DMS53 treated with DMSO at 0.1 percent for 48 hours (cell line): ENCODE data around the gene PEX26.
"Not testable (repeated sequence)": the region's sequence is repeated elsewhere in the genome, so short reads cannot be mapped to it uniquely, and the experiment has no call there.

Experiments
- DNase-seq: peaks from one replicate; lab custom pipeline; 2025; ENCODE audit not compliant: unreplicated experiment; lab: John Stamatoyannopoulos, UW

PEX26 gene

GRCh38 chr22:18070556-18071306, 7.1 kb upstream of the PEX26 start:
- DNase-seq, result peak; percentile 61

GRCh38 chr22:18071307-18071967, 6.4 kb upstream of the PEX26 start:
- not testable (repeated sequence) for DNase-seq

- no peak for DNase-seq
These were observed 5.9 kb upstream of the PEX26 start for GRCh38 chr22:18071968-18072310.

- DNase-seq, result no peak
These were observed 4.3 kb upstream of the PEX26 start for GRCh38 chr22:18073467-18073866.

- not testable (repeated sequence) for DNase-seq
These were observed 3.9 kb upstream of the PEX26 start for GRCh38 chr22:18073927-18074326.

- DNase-seq, result no peak
These were observed 2.6 kb upstream of the PEX26 start for GRCh38 chr22:18075101-18075719.

GRCh38 chr22:18075720-18076497, 1.9 kb upstream of the PEX26 start:
- DNase-seq, result peak; percentile 70

- DNase-seq, result no peak
These were observed 627 bp upstream of the PEX26 start for GRCh38 chr22:18077087-18077638.

GRCh38 chr22:18078329-18079041, 695 bp downstream of the PEX26 start:
- peak; percentile 9 for DNase-seq

GRCh38 chr22:18079706-18080233, 2.0 kb downstream of the PEX26 start:
- DNase-seq, result no peak

- DNase-seq, result no peak
These were observed 3.6 kb downstream of the PEX26 start for GRCh38 chr22:18081416-18081815.

- DNase-seq, result no peak
These were observed 4.7 kb downstream of the PEX26 start for GRCh38 chr22:18082467-18082866.

- no peak for DNase-seq
These were observed 5.6 kb downstream of the PEX26 start for GRCh38 chr22:18083406-18083805.

GRCh38 chr22:18085188-18085587, 7.4 kb downstream of the PEX26 start:
- no peak for DNase-seq

- no peak for DNase-seq
These were observed 9.6 kb downstream of the PEX26 start for GRCh38 chr22:18087350-18087855.

GRCh38 chr22:18088825-18089568, 11.2 kb downstream of the PEX26 start:
- DNase-seq, result no peak

- no peak for DNase-seq
These were observed 12.5 kb downstream of the PEX26 start for GRCh38 chr22:18090286-18090685.

GRCh38 chr22:18091478-18091877, 13.7 kb downstream of the PEX26 start:
- no peak for DNase-seq

- no peak for DNase-seq
These were observed 14.2 kb downstream of the PEX26 start for GRCh38 chr22:18091916-18092526.
